Medulla oblongata (tissue), 1 donor: ENCODE measurements around the gene INSYN2B.
"Not testable (repeated sequence)": the region's sequence is repeated elsewhere in the genome, so short reads cannot be mapped to it uniquely, and the experiment has no call there.

Experiments
- DNase-seq: peaks from one replicate; pipeline ENCODE4 v3.0.0-alpha.2; 2015; ENCODE audit errors: extremely low spot score

Gene INSYN2B

GRCh38 chr5:169971780-169972179 is 8.5 kb downstream of the INSYN2B start:
- no peak for DNase-seq

- no peak for DNase-seq
Measured at GRCh38 chr5:169970911-169971765, 9.2 kb downstream of the INSYN2B start.

GRCh38 chr5:169970339-169970738 is 10.0 kb downstream of the INSYN2B start:
- DNase-seq: no peak

GRCh38 chr5:169964246-169964645 is 16.0 kb downstream of the INSYN2B start:
- DNase-seq: no peak

GRCh38 chr5:169960659-169961058 is 19.6 kb downstream of the INSYN2B start:
- no peak for DNase-seq

- DNase-seq: no peak
Measured at GRCh38 chr5:169958278-169958677, 22.0 kb downstream of the INSYN2B start.

GRCh38 chr5:169956756-169957155 is 23.5 kb downstream of the INSYN2B start:
- no peak for DNase-seq

GRCh38 chr5:169956126-169956525 is 24.2 kb downstream of the INSYN2B start:
- DNase-seq: no peak

GRCh38 chr5:169954786-169955185 is 25.5 kb downstream of the INSYN2B start:
- no peak for DNase-seq

- not testable (repeated sequence) for DNase-seq
Measured at GRCh38 chr5:169953196-169953595, 27.1 kb downstream of the INSYN2B start.

- no peak for DNase-seq
Measured at GRCh38 chr5:169950333-169950732, 30.0 kb downstream of the INSYN2B start.

GRCh38 chr5:169946743-169947295 is 33.5 kb downstream of the INSYN2B start:
- DNase-seq: no peak

GRCh38 chr5:169945831-169946261 is 34.4 kb downstream of the INSYN2B start:
- DNase-seq: peak; percentile 83

- DNase-seq: peak; percentile 17
Measured at GRCh38 chr5:169944922-169945680, 35.2 kb downstream of the INSYN2B start.

- DNase-seq: no peak
Measured at GRCh38 chr5:169944115-169944514, 36.2 kb downstream of the INSYN2B start.

GRCh38 chr5:169943026-169943425 is 37.3 kb downstream of the INSYN2B start:
- no peak for DNase-seq

- no peak for DNase-seq
Measured at GRCh38 chr5:169942181-169942580, 38.1 kb downstream of the INSYN2B start.

GRCh38 chr5:169941542-169941941 is 38.8 kb downstream of the INSYN2B start:
- no peak for DNase-seq

GRCh38 chr5:169939731-169940130 is 40.6 kb downstream of the INSYN2B start:
- DNase-seq: no peak

GRCh38 chr5:169938439-169938838 is 41.9 kb downstream of the INSYN2B start:
- no peak for DNase-seq

GRCh38 chr5:169935762-169936161 is 44.5 kb downstream of the INSYN2B start:
- no peak for DNase-seq

GRCh38 chr5:169934990-169935389 is 45.3 kb downstream of the INSYN2B start:
- DNase-seq: no peak

GRCh38 chr5:169933616-169934015 is 46.7 kb downstream of the INSYN2B start:
- no peak for DNase-seq
